Right atrium auricular region (tissue), 2 donors: ENCODE results near the gene CCDC136. TPM values are rescaled to one million over a fixed set of nuclear protein-coding genes. Genes with fewer than 3 reads are reported as not detected.

ENCODE experiments used
- DNase-seq: peaks from one replicate; pipeline ENCODE4 v3.0.0-alpha.2; 2019; ENCODE audit warnings: low spot score
- H3K27ac ChIP-seq, 2 donors: fragments of 200-600 bp; sonication (generic); 1 replicate in 1 of 2; 2 replicates in 1 of 2; pipeline ENCODE4 v1.5.1; 2016 to 2019
- H3K27me3 ChIP-seq, 2 donors: fragments of 200-600 bp; sonication (generic); one replicate each; pipeline versions ENCODE4 v1.5.1 to v1.6.0; 2017 to 2019
- H3K36me3 ChIP-seq: fragments of 200-600 bp; sonication (generic); one replicate; pipeline ENCODE4 v1.5.1; 2016
- H3K4me1 ChIP-seq, 2 donors: fragments of 200-600 bp; sonication (generic); one replicate each; pipeline versions ENCODE4 v1.5.1 to v1.6.0; 2017 to 2019
- H3K4me3 ChIP-seq, 2 donors: fragments of 200-600 bp; sonication (generic); 1 replicate in 1 of 2; 2 replicates in 1 of 2; pipeline ENCODE4 v1.5.1; 2017 to 2019; ENCODE audit warnings: mild to moderate bottlenecking in 1 of 2, moderate library complexity in 1 of 2
- H3K9me3 ChIP-seq, 2 donors: fragments of 200-600 bp; sonication (generic); one replicate each; pipeline ENCODE4 v1.5.1; 2019
- CTCF ChIP-seq, 2 donors: fragments of 200-600 bp; sonication (generic); IDR thresholded peaks; one replicate each; pipeline ENCODE4 v1.5.1; 2019; ENCODE audit warnings: antibody characterized with exemption in 2 of 2
- total RNA-seq, 2 donors: library from RNA; depleted of rRNA; stranded (reverse); fragments of >200 nt; gene quantifications; one replicate each; pipeline ENCODE4 v1.1.0, GENCODE V29; 2016

Gene CCDC136
- total RNA-seq, 2 donors from 2014 or later: 2.6 to 8.5 TPM

GRCh38 chr7:128774029-128774689 lies 17.6 kb upstream of the CCDC136 start:
- Histone ChIP-seq H3K4me1 (peaks cover 0 to 10% of the 10 kb centered on the region in 2 donors), H3K27ac (no peak overlapping the region), H3K27me3 (no peaks in the 10 kb centered on the region), H3K9me3 (peaks cover 0 to 8% of the 10 kb centered on the region in 2 donors), H3K36me3 (peaks cover 40% of the 10 kb centered on the region), H3K4me3 (no peak overlapping the region)
- DNase-seq: no peak
- no peak for TF ChIP-seq CTCF (IDR thresholded peaks at IDR 0.05)

- no peak for TF ChIP-seq CTCF (IDR thresholded peaks at IDR 0.05)
- Histone ChIP-seq H3K9me3 (peaks cover 0 to 8% of the 10 kb centered on the region in 2 donors), H3K27ac (no peak overlapping the region)
Measured at GRCh38 chr7:128774921-128775320, 16.8 kb upstream of the CCDC136 start.

GRCh38 chr7:128775744-128776474 lies 15.9 kb upstream of the CCDC136 start, which contains the start of gene OPN1SW:
TSS of gene OPN1SW (minus strand) at chr7:128775794. CDS start at chr7:128775781, 13 bp downstream.
- Histone ChIP-seq H3K36me3 (peaks cover 22% of the 10 kb centered on the region), H3K4me1 (no peaks in the 10 kb centered on the region), H3K27ac (no peak within 1 kb of the TSS), H3K4me3 (no peak within 1 kb of the TSS), H3K9me3 (peaks cover 0 to 8% of the 10 kb centered on the region in 2 donors), H3K27me3 (no peaks in the 10 kb centered on the region)
- TF ChIP-seq CTCF (IDR thresholded peaks at IDR 0.05): no peak
- no peak for DNase-seq

More at GRCh38 chr7:128774921-128775320, 16.8 kb upstream of the CCDC136 start:
- peaks cover 0 to 6% of the 10 kb centered on the region in 2 donors for H3K4me1 ChIP-seq
- H3K4me3 ChIP-seq: no peak overlapping the region
- no peak for DNase-seq
- peaks cover 32% of the 10 kb centered on the region for H3K36me3 ChIP-seq
- no peaks in the 10 kb centered on the region for H3K27me3 ChIP-seq

- H3K27ac ChIP-seq: no peak overlapping the region
Measured at GRCh38 chr7:128777156-128778123, 14.3 kb upstream of the CCDC136 start.

More at GRCh38 chr7:128777156-128778123, 14.3 kb upstream of the CCDC136 start:
- no peaks in the 10 kb centered on the region for H3K4me1 ChIP-seq
- H3K36me3 ChIP-seq: peaks cover 7% of the 10 kb centered on the region
- peaks cover 0 to 8% of the 10 kb centered on the region in 2 donors for H3K9me3 ChIP-seq
- no peak for DNase-seq
- H3K27me3 ChIP-seq: no peaks in the 10 kb centered on the region
- TF ChIP-seq CTCF (IDR thresholded peaks at IDR 0.05): no peak
- no peak overlapping the region for H3K4me3 ChIP-seq
